ENCODE data around the gene ELP4. TPM values are rescaled to one million over a fixed set of nuclear protein-coding genes. Genes with fewer than 3 reads are reported as not detected.
A peak's percentile ranks its signal among the peaks of the same experiment; 100 is the strongest.

ELP4 gene
- polyA plus RNA-seq, 3 donors: 6.0 to 17.8 (median 16.4) TPM

DNA sequence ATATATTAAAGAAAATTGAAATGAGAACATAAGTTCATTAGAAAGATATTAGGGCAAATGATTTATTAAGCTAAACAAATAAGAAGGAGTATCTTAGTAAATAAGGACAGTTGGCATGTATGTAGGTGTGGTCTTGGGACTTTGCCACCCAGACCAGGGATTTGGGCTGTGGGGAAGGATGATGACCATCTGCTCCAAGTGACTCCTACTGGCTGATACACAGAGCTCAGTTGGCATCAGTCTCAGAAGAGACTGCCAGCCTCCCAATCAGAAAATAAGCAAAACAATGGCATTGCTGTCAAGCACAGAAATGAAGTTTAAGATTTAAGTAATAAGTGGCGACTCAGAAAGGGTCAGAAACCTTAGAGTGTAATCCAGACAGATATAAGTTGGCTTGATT is 252.1 kb downstream of the ELP4 start:
- WGBS (ENCODE audit: insufficient coverage): 100% methylated on average over 1 of the region's 1 CpG
- no peak for DNase-seq
- peak overlapping the region in 1 of 7 donors; percentile 31 for H3K27ac Mint-ChIP-seq
- H3K9me3 Mint-ChIP-seq: peaks cover 0 to 2% (median 0%) of the 10 kb centered on the region in 7 donors
- no peaks in the 10 kb centered on the region for H3K27me3 ChIP-seq (ENCODE audit: control insufficient read depth in 2 of 2, insufficient read depth in 2 of 2, low read length in 2 of 2)
- no peaks in the 10 kb centered on the region for H3K36me3 Mint-ChIP-seq
- H3K4me1 ChIP-seq (ENCODE audit: control insufficient read depth in 1 of 2, insufficient read depth in 2 of 2, low read length in 2 of 2): no peaks in the 10 kb centered on the region
- no peak overlapping the region for H3K4me2 ChIP-seq (replicated peaks; ENCODE audit: extremely low read depth, low read length, poor library complexity, severe bottlenecking)
- H3K27ac ChIP-seq (ENCODE audit: low read depth in 1 of 2, low read length in 2 of 2): no peak overlapping the region
- H3K27me3 Mint-ChIP-seq (ENCODE audit: low read depth in 3 of 3): peaks cover 0 to 2% (median 0%) of the 10 kb centered on the region in 3 donors
- intact Hi-C loops (cut with micrococcal nuclease): no loop called here
- no peak overlapping the region for H3K4me3 Mint-ChIP-seq
- H4K20me1 ChIP-seq (ENCODE audit: insufficient read depth, low read length): no peaks in the 10 kb centered on the region
- TF ChIP-seq, protein P1, sequence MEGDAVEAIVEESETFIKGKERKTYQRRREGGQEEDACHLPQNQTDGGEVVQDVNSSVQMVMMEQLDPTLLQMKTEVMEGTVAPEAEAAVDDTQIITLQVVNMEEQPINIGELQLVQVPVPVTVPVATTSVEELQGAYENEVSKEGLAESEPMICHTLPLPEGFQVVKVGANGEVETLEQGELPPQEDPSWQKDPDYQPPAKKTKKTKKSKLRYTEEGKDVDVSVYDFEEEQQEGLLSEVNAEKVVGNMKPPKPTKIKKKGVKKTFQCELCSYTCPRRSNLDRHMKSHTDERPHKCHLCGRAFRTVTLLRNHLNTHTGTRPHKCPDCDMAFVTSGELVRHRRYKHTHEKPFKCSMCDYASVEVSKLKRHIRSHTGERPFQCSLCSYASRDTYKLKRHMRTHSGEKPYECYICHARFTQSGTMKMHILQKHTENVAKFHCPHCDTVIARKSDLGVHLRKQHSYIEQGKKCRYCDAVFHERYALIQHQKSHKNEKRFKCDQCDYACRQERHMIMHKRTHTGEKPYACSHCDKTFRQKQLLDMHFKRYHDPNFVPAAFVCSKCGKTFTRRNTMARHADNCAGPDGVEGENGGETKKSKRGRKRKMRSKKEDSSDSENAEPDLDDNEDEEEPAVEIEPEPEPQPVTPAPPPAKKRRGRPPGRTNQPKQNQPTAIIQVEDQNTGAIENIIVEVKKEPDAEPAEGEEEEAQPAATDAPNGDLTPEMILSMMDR (IDR thresholded peaks at IDR 0.05): no peak
- no peak overlapping the region for H3K9ac ChIP-seq (ENCODE audit: insufficient read depth, low read length, poor library complexity, severe bottlenecking)
- no peak overlapping the region for H3K4me3 ChIP-seq (replicated peaks in 1 of 3; ENCODE audit: low read depth in 2 of 3, low read length in 3 of 3)
- H3K79me2 ChIP-seq (ENCODE audit: insufficient read depth, low read length): no peaks in the 10 kb centered on the region
- H3K9me3 ChIP-seq (replicated peaks in 1 of 2; ENCODE audit: control insufficient read depth in 1 of 2, insufficient read depth in 1 of 2, low read length in 2 of 2): no peaks in the 10 kb centered on the region
- no peak overlapping the region for H2AFZ ChIP-seq (ENCODE audit: insufficient read depth, low read depth, low read length, poor library complexity, severe bottlenecking)
- no peaks in the 10 kb centered on the region for H3K4me1 Mint-ChIP-seq
- no peaks in the 10 kb centered on the region for H3K36me3 ChIP-seq (replicated peaks in 1 of 2; ENCODE audit: control insufficient read depth in 1 of 2, insufficient read depth in 2 of 2, low read length in 2 of 2)

DNA sequence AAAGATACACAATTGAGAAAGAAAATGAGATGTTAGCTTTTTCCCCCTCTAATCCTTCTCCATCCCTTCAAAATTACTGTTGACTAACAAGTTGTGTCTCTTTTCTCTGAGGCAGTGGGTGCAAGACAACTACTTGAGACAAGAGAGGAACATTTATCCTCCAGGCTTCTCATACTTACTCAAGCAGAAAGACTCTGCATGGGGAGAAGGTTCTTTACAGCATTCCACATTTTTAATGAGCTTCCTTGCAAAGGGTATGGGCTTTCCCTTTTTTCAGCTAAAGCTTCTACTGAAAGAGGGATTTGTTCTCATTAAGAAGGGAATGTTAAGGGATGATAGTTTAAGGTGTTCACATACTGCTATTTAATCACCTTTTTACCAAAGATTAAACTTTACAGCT is 253.7 kb downstream of the ELP4 start:
- no peak overlapping the region for H3K4me2 ChIP-seq (replicated peaks; ENCODE audit: extremely low read depth, low read length, poor library complexity, severe bottlenecking)
- Mint-ChIP-seq H3K27me3 (ENCODE audit: low read depth in 3 of 3) (peaks cover 0 to 2% (median 0%) of the 10 kb centered on the region in 3 donors), H3K4me3 (no peak overlapping the region), H3K9me3 (peaks cover 0 to 2% (median 0%) of the 10 kb centered on the region in 7 donors), H3K27ac (no peak overlapping the region), H3K36me3 (no peaks in the 10 kb centered on the region), H3K4me1 (no peaks in the 10 kb centered on the region)
- H3K9me3 ChIP-seq (replicated peaks in 1 of 2; ENCODE audit: control insufficient read depth in 1 of 2, insufficient read depth in 1 of 2, low read length in 2 of 2): no peaks in the 10 kb centered on the region
- H3K9ac ChIP-seq (ENCODE audit: insufficient read depth, low read length, poor library complexity, severe bottlenecking): no peak overlapping the region
- H3K4me3 ChIP-seq (replicated peaks in 1 of 3; ENCODE audit: low read depth in 2 of 3, low read length in 3 of 3): no peak overlapping the region
- no peaks in the 10 kb centered on the region for H4K20me1 ChIP-seq (ENCODE audit: insufficient read depth, low read length)
- TF ChIP-seq, protein P1 (IDR thresholded peaks at IDR 0.05): no peak
- H3K79me2 ChIP-seq (ENCODE audit: insufficient read depth, low read length): no peaks in the 10 kb centered on the region
- H3K27me3 ChIP-seq (ENCODE audit: control insufficient read depth in 2 of 2, insufficient read depth in 2 of 2, low read length in 2 of 2): no peaks in the 10 kb centered on the region
- H3K27ac ChIP-seq (ENCODE audit: low read depth in 1 of 2, low read length in 2 of 2): no peak overlapping the region
- no peak overlapping the region for H2AFZ ChIP-seq (ENCODE audit: insufficient read depth, low read depth, low read length, poor library complexity, severe bottlenecking)
- DNase-seq: no peak
- H3K36me3 ChIP-seq (replicated peaks in 1 of 2; ENCODE audit: control insufficient read depth in 1 of 2, insufficient read depth in 2 of 2, low read length in 2 of 2): no peaks in the 10 kb centered on the region
- H3K4me1 ChIP-seq (ENCODE audit: control insufficient read depth in 1 of 2, insufficient read depth in 2 of 2, low read length in 2 of 2): no peaks in the 10 kb centered on the region
- intact Hi-C loops (cut with micrococcal nuclease): no loop called here

Measured in CD14-positive monocyte (primary cell).